Activated CD8-positive, alpha-beta memory T cell treated with anti-CD3 and anti-CD28 coated beads, Interleukin-2, amount 50 U/mL, for 1 hour (primary cell): ENCODE data around the gene EDC3.
A peak's percentile ranks its signal among the peaks of the same experiment; 100 is the strongest.
"Not testable (repeated sequence)": the region's sequence is repeated elsewhere in the genome, so short reads cannot be mapped to it uniquely, and the experiment has no call there.

ENCODE experiments used
- DNase-seq: peaks from one replicate; pipeline ENCODE4 v3.0.0-alpha.2; 2020; ENCODE audit errors: extremely low read depth

The EDC3 gene, protein sequence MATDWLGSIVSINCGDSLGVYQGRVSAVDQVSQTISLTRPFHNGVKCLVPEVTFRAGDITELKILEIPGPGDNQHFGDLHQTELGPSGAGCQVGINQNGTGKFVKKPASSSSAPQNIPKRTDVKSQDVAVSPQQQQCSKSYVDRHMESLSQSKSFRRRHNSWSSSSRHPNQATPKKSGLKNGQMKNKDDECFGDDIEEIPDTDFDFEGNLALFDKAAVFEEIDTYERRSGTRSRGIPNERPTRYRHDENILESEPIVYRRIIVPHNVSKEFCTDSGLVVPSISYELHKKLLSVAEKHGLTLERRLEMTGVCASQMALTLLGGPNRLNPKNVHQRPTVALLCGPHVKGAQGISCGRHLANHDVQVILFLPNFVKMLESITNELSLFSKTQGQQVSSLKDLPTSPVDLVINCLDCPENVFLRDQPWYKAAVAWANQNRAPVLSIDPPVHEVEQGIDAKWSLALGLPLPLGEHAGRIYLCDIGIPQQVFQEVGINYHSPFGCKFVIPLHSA

DNA sequence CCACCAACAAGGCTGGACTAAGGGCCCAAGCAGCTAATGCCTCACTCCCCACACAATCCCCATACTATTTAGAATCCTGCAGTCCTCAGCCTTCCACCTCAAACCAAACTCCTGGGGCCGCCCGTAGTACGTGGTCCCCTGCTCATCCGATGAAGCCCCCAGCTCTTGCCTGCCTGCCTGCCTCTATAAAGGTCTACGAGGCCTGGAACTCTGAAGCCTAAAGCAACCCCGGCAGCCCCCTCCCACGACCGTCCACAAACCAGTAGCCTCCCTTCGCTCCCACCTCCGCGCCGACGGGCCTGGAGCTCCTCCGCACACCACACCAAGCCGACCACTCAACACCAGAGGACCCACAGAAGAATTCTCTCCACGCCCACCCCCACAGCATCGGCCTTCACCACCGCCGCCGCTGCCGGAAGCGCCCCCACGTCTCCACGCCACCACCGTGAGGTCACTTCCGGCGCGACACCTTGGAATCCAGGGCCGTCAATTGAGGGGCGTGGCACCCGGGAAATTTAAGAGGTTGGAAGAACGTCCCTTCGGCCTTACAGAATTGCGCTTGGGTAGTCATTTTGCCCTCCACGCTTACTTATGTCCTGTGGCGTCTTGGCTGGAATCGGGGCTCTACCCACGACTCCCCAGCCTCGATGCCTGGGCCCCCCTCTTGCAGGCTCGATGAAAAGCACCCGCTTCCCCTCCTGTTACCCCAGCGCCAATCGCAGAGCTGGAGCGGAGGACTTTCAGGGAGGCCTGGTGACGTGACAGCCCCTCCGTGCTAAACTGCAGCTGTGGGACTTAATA, at the start of gene EDC3:
TSS of gene EDC3 (minus strand) at position 428 of the 801 bp plus-strand sequence. CDS start 20,900 bp downstream, outside the sequence.
- DNase-seq = peak; percentile 71

DNA sequence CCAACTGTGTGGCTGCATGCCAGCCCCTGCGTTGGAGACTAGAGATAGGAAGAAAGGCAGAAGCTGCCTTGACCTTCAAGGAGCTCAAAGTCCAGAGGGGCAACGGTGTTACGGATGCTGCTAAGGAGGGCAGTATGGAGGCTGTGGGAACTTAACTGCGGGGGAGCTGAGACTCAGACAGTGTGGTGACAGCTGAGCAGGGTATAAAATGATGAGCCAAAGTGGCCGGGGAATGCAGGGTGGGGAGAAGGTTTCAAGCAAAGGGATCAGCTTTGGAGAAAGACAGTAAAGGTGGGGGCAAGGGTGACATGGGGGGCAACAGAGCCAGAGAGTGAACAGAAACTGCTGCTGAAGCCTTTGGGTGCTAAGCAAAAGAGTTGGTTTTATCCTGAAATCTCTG, 46.6 kb upstream of the EDC3 start:
- DNase-seq = no peak

DNA sequence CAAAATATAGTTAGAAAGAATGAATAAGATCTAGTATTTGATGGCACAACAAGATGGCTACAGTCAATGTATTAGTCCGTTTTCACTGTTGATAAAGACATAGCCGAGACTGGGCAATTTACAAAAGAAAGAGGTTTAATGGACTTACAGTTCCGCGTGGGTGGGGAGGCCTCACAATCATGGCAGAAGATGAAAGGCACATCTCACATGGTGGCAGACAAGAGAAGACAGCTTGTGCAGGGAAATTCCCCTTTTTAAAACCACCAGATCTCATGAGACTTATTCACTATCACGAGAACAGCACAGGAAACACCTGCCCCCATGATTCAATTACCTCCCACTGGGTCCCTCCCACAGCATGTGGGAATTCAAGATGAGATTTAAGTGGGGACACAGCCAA, 42.4 kb upstream of the EDC3 start:
- not testable (repeated sequence) for DNase-seq

DNA sequence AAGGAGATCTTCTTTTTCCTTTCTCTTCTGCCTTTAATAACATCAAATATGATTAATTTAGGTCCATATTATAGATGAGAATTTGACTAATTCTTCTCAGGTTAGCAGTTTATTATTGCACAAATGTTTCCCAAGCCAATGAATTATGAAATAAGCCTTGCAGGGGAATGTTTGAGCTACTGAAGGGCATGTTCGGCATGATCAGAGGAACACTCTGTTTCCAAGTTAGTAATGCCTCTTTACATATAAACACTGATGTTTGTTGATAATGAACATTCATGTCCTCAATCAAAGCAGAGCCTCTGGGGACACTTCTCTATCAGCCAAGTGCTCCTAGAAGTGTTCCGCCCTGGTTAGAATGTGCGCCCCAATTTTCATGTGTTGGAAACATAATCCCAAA, 39.5 kb upstream of the EDC3 start:
- no peak for DNase-seq

DNA sequence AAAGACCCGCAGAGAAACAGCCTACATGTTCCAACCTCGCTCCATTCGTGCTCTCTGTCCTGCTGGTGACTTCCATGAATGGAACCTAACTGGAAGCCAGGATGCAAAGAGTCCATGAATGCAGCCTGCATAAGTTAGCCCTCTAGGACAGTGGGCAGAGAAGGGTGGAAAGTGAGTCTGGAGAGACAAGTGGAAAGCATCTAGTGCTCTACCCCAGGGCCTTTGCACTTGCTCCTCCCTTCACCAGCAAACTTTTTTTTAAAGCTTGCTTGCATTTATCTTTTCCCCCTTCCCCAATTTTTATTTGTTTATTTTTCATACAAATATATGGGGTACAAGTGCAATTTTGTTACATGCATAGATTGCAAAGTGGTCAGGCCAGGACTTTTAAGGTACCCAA, 37.4 kb upstream of the EDC3 start:
- no peak for DNase-seq

DNA sequence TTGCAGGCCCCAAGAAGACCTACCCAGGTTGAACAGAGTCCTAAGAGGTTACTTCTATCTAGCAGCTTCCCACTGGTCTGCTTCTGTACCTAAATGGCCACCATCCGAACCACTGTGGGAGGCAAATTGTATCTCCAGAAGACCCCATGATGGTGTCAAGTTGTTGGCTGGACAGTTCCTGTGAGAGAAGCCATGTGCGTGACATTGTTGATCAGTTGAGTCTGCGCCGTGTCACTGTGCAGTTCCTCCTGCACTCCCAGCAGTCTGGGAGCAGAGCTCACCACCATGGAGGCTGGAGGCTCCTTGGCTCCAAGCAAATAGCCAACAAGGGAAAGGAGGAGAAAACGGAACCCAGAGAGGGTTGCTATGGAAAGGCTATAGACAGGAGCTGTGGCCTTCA, 37.0 kb upstream of the EDC3 start:
- DNase-seq = no peak

DNA sequence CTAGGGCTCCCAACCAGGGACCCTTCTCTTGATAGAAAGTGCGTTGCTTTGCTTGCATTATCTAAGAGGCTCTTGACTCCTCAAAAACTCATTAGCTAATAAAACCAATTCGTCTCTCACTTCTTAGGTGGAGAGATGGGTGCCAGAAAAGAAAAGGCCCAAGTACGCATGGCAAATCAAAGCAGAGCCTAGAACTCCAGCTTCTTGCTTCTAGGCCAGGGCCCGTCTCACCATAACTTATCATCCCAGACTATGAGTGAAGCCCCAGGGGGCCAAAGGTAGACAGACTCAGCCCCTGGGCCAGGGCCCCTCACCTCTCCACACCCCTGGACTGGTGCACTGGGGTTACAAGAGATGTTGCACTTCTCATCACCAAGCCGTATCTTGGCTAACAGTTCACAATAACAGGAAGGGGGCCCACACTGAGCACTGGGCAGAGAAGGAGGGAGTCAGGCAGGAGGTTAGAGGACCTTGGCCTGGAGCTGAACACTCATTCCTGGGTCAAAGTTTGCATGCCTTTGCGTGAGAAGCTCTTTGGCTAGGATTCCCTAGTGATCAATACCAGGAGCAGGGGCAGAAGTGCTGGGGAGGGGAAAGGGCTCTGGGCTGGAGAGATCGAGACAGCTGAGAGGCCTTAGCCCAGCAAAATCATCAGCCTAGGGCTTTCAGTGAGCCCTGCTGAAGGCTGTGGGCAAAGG, 34.9 kb upstream of the EDC3 start:
- no peak for DNase-seq

DNA sequence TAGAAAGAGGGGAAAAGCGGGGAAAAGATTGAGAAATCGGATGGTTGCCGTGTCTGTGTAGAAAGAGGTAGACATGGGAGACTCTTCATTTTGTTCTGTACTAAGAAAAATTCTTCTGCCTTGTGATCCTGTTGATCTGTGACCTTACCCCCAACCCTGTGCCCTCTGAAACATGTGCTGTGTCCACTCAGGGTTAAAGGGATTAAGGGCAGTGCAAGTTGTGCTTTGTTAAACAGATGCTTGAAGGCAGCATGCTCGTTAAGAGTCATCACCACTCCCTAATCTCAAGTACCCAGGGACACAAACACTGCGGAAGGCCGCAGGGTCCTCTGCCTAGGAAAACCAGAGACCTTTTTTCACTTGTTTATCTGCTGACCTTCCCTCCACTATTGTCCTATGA, 33.5 kb upstream of the EDC3 start:
- DNase-seq = not testable (repeated sequence)

DNA sequence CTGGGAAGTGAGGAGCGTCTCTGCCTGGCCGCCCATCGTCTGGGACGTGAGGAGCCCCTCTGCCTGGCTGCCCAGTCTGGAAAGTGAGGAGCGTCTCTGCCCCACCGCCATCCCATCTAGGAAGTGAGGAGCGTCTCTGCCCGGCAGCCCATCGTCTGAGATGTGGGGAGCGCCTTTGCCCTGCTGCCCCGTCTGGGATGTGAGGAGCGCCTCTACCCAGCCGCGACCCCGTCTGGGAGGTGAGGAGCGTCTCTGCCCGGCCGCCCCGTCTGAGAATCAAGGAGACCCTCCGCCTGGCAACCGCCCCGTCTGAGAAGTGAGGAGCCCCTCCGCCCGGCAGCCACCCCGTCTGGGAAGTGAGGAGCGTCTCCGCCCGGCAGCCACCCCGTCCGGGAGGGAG, 32.9 kb upstream of the EDC3 start:
- DNase-seq = not testable (repeated sequence)

DNA sequence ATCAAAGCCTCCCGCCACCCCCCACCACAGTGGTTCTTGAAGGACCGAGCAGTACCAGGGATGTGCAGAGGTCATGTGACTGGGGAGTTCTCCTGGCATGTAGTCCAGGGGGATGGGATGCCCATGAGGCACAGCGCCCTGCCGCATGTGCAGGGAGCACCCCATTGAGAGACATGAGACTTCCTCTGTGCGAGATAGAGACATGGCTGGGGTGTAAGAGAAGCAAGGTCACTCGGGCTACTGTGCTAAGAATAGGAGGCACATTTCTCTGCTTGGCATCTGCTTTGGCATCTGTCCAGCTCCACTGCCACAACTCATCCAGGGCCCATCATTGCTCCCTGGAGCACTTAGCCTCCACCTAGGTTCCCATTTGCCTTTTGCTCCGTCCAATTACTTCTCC, 31.9 kb upstream of the EDC3 start:
- DNase-seq = no peak

DNA sequence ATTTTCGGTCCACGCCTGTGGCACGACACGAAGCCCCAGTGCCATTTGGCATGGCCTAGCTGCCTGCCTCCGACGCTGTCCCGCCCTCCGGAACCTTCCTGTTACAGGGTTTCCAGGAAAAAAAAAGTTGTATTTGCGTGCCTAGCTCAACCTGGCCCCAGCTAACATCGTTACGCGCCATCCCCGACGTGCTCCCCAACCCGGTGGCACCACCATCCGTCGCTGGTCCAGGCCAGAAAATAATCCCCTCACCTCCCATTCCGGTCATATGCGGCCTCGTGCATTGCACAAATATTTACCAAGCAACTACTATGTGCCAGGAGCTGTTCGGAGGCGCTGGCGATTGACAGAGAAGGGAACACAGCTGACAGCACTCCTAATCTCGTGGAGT, 30.9 kb upstream of the EDC3 start:
- no peak for DNase-seq

DNA sequence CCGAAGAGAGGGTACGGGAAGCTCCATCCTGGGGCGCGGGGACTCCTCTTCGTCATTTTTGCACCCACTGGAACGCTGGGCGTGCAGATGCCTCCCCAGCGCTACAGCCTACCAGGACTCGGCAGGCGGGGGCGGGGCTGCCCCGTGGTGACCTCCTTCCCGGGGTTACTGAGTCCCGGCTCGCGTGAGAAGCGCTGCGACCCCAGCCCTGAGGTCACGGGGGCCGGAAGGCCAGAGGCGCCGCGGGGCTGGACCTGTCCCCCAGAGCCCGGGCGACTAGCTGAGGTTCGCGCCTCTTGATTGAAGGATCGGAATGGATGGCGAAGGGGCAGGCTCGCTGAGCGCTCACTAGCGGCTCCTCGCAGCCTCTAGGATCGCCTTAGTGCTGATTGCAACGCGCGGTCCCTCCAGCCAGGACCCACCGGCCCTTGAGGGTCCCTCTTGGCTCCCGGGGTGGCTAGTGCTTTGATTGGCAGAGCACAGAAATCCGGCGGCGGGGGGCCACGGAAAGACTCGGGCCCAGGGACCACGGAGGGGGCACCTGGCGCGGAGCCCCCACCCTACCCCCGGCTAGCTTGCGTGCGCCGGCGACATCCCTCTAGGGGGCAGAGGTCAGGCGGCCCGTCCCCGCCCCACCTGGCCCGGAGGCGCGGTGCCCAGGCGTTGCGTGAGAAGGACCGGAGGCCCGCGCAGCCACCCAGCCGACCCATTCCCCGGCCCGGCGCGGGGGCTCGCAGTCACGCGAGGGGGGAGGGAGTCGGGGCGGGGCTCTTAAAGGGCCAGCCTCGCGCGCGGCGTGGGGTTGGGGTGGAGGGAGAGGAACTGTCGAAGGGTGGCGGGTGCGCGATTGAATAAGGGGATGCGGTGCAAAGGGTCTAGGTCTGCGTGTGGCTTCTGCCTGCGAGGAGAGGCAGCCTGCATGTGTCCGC, 30.3 kb upstream of the EDC3 start:
- DNase-seq = no peak

DNA sequence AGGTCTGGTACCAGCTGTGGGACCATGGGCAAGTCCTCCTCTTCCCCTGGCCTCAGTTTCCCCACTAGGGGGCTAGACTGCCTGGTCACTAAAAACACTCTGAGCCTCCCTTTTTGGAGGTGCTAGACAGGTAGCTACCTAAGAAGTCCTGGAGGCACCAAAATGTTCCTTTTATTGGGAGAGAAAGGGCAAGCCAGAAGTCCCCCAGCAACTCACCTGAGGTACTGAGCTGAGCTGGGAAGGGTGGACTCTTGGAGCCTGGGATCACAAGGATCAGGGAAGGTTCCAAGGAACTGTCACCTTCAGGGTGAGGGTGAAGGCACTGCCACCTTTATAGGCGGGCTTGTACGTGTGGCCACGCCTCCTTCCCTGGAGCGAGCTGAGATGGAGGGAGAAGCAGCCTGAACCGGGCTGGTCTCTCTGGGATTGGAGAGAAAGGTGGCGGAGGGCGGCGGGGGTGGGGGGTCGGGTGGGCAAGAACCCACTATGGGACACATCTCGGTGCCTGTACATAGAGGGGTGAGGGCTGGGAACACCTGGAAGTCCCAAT, 29.5 kb upstream of the EDC3 start, which contains the start of gene CYP1A1:
TSS of gene CYP1A1 (minus strand) at position 304 of the 550 bp plus-strand sequence. CDS start 2,431 bp downstream, outside the sequence.
- no peak for DNase-seq

DNA sequence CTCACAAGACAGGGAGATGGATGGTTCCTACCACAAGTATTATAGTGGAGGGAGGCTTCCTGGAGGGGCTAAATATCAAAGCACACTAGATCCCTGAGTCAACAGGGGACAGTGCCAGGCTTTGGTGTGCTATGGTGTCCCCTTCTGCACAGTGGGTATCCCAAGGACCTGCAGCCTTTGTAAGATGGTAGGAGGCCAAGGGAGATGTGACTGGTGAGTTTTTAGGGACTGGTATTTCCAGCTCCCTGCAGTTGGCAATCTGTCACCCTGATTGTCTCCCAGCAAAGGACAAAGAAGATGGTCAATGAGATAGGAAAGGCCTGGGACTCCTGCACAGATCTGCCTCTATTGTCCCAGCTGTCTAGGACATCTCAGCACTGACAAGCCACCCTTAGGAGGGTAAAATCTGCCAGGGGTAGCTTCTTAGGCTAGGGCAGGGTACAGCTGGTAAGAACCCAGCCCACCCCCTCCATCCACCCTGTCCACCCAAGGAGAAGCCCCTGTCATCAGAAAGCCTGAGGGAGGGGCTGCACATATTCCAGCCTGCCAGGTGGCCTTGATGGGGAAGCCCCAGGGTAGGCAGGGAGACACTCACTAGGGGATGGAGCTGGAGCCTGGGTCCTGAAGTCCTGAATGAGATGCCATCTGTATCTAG, 28.9 kb upstream of the EDC3 start:
- no peak for DNase-seq

DNA sequence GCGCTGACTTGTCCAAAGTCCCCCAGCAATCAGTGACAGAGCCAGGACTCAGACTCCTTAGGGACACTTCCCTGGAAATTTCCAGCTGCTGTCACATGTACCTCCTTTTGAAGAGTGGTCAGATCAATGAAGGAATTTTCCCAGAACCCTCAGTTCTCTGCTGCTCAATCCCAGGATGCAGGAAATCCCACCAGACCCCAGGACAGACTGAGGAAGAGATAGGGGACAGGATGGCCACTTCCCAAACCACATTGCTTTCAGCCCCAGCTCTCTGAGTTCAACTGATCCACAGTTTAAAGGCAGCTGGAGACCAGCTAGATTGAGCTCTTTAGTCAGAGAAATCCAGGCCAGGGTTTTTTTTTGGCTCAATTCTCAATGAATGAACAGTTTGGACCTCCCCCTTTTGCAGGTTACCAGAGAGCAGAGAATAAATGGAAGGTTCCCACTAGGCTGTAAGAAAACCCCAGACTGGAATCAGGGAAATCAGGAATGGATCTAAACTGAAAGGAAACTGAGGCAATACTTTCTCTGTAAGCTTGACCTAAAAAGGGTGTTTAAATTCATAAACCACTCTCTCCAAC, 28.0 kb upstream of the EDC3 start:
- no peak for DNase-seq

DNA sequence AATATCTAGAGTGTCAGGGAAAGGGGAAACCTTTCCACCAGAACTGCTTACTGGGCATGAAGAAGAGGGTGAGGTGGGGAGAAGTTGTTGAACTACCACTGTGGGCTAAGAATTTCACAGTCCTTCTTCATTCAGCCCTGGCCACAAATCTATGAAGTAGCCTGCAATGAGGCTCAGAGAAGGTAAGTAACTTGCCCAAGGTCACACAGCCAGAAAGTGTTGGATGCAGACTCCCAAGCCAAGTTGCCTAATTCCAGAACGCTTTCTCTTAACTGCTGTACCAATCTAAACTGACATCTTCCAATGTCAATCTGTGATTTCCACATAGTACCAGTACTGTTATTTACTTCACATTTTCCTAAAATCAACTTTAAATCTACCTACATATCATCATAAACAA, 27.4 kb upstream of the EDC3 start:
- DNase-seq = no peak

DNA sequence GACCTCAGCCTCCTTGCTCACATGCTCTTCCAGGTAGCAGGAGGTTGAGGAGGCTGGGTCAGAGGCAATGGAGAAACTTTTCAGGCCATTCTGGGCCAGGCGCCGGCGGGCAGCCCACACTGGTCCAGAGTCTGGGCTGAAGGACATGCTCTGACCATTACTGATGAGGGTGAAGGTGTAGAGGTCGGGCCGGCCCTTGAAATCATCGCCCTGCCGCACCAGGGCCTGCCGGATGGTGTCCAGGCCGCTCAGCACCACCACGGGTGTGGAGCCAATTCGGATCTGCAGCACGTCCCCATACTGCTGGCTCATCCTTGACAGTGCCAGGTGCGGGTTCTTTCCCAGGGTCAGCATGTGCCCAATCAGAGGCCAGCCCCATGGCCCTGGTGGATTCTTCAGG, 26.8 kb upstream of the EDC3 start:
- no peak for DNase-seq

DNA sequence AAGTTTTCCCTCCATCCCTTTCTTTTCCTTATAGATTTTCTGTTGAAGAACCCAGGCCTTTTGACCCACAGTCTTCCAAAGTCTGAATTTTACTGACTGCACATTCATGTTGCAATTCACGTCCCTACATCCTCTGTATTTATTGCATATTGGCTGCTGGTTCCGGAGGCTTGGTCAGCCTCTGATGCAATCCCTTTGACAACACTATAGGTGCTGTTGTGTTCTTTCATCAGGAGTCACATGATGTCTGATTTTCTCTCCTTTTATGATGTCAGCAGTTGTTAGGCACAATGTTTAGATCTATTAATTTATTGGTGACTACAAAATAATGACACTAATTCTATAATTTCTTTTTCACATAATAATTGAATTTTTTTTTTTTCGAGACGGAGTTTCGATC, 20.8 kb upstream of the EDC3 start:
- no peak for DNase-seq

DNA sequence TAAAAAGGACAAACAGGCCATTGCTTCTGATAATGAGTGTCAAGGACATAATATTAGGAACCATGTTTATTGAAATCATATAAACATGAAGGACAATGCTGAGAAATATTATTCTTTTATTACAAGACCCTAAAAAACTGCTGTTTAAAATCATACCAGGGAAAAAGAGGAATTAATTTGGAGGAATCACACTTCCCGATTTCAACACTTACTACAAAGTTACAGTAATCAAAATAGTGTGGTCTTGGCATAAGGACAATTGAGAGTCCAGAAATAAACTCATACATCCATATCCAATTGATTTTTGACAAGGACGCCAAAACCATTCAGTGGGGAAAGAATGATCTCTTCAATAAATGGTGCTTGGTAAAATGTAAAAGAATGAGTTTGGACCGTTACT, 16.5 kb upstream of the EDC3 start:
- no peak for DNase-seq
